ENCODE data around the gene MATN4. TPM values are rescaled to one million over a fixed set of nuclear protein-coding genes. Genes with fewer than 3 reads are reported as not detected.

The MATN4 gene
- total RNA-seq, 2 donors from 2014 or later = 0.20 to 0.46 TPM

DNA sequence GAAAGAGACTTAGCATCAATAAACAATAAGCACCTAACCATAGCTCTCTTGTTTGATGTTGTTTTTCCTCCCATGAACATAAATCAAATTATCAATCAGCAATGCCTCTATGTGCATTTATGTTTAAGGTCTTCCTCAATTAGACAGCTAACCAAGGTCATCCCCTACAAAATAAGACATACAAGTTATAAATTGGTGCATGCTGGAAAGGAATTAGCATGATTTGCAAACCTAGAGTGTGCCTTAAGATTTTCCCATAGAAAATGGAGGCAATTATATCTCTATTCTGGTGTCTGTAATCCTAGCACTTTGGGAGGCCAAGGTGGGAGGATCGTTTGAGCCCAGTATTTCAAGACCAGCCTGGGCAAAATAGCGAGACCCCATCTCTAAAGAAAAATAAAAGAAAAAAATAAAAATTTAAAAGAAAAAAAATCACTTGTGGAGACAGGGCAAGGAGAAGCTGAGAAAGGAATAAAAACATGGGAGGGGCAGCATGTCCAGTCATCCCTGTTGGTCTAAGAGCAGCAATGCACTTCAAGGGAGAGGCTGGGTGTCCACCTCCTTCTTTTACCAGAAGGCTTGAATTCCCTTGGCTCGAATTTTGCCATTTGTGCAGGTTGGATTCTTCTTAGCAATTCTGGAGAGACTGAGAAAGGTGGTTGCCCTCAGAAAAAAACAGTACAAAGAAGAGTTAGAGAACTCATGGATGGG lies 44.4 kb downstream of the MATN4 start:
- Histone ChIP-seq H3K9ac (ENCODE audit: extremely low read depth, low read length, poor library complexity, severe bottlenecking) (no peak overlapping the region), H3K27ac (ENCODE audit: low read depth, low read length) (no peak overlapping the region), H3K9me3 (ENCODE audit: control insufficient read depth, low read length) (no peaks in the 10 kb centered on the region), H3K4me1 (ENCODE audit: control insufficient read depth, insufficient read depth, low read length) (no peaks in the 10 kb centered on the region), H3K4me3 (ENCODE audit: low read length) (no peak overlapping the region), H3K36me3 (ENCODE audit: control insufficient read depth, insufficient read depth, low read length) (no peaks in the 10 kb centered on the region), H3K27me3 (ENCODE audit: control insufficient read depth, insufficient read depth, low read length, poor library complexity, severe bottlenecking) (no peaks in the 10 kb centered on the region)
- H3K9me3 Mint-ChIP-seq = no peaks in the 10 kb centered on the region
- no peaks in the 10 kb centered on the region for H3K36me3 Mint-ChIP-seq (ENCODE audit: low read depth)
- no peak for DNase-seq
- TF ChIP-seq, protein P1, sequence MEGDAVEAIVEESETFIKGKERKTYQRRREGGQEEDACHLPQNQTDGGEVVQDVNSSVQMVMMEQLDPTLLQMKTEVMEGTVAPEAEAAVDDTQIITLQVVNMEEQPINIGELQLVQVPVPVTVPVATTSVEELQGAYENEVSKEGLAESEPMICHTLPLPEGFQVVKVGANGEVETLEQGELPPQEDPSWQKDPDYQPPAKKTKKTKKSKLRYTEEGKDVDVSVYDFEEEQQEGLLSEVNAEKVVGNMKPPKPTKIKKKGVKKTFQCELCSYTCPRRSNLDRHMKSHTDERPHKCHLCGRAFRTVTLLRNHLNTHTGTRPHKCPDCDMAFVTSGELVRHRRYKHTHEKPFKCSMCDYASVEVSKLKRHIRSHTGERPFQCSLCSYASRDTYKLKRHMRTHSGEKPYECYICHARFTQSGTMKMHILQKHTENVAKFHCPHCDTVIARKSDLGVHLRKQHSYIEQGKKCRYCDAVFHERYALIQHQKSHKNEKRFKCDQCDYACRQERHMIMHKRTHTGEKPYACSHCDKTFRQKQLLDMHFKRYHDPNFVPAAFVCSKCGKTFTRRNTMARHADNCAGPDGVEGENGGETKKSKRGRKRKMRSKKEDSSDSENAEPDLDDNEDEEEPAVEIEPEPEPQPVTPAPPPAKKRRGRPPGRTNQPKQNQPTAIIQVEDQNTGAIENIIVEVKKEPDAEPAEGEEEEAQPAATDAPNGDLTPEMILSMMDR (conservative IDR thresholded peaks at IDR 0.05) = no peak
- H3K27me3 Mint-ChIP-seq (ENCODE audit: insufficient read depth) = peaks cover 5% of the 10 kb centered on the region
- no peak overlapping the region for H3K4me3 Mint-ChIP-seq
- H3K27ac Mint-ChIP-seq = no peak overlapping the region
- peaks cover 3% of the 10 kb centered on the region for H3K4me1 Mint-ChIP-seq
- WGBS, 2 experiments (ENCODE audit: insufficient coverage in 1 of 2, insufficient read length in 1 of 2) = 90 to 100% methylated on average over 1 to 2 of the region's 3 CpGs

- Mint-ChIP-seq H3K9me3 (no peaks in the 10 kb centered on the region), H3K4me3 (no peak overlapping the region), H3K27me3 (ENCODE audit: insufficient read depth) (peaks cover 3% of the 10 kb centered on the region), H3K36me3 (ENCODE audit: low read depth) (no peaks in the 10 kb centered on the region), H3K4me1 (peaks cover 4% of the 10 kb centered on the region), H3K27ac (no peak overlapping the region)
- Histone ChIP-seq H3K9ac (ENCODE audit: extremely low read depth, low read length, poor library complexity, severe bottlenecking) (no peak overlapping the region), H3K27me3 (ENCODE audit: control insufficient read depth, insufficient read depth, low read length, poor library complexity, severe bottlenecking) (no peaks in the 10 kb centered on the region), H3K4me1 (ENCODE audit: control insufficient read depth, insufficient read depth, low read length) (no peaks in the 10 kb centered on the region), H3K4me3 (ENCODE audit: low read length) (no peak overlapping the region), H3K27ac (ENCODE audit: low read depth, low read length) (no peak overlapping the region), H3K36me3 (ENCODE audit: control insufficient read depth, insufficient read depth, low read length) (no peaks in the 10 kb centered on the region), H3K9me3 (ENCODE audit: control insufficient read depth, low read length) (no peaks in the 10 kb centered on the region)
- TF ChIP-seq, protein P1 (conservative IDR thresholded peaks at IDR 0.05) = no peak
- DNase-seq = no peak
- WGBS, 2 experiments (ENCODE audit: insufficient coverage in 1 of 2, insufficient read length in 1 of 2) = 39 to 58% methylated on average over 2 of the region's 2 CpGs
Observed at GRCh38 chr20:45258664-45259063, 49.4 kb downstream of the MATN4 start.

DNA sequence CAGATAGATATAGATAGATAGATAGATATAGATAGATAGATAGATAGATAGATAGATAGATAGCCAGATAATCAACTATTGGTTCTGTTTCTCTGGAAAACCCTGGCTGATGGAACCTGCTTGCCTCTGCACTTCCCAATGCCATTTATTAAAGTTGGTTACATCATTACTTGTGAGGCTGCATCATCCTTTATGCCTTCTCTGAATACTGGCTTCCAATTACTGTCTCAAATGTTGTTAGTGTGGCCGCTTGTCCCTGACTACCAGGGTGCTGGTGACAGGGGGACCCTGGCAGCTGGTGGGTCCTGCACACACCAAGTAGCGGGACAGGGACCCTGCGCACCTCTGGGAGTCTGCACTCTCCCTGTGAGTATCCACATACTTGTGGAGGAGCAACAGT lies 49.8 kb downstream of the MATN4 start:
- Mint-ChIP-seq H3K4me3 (no peak overlapping the region), H3K27ac (no peak overlapping the region), H3K4me1 (peaks cover 4% of the 10 kb centered on the region), H3K27me3 (ENCODE audit: insufficient read depth) (peaks cover 6% of the 10 kb centered on the region), H3K9me3 (no peaks in the 10 kb centered on the region), H3K36me3 (ENCODE audit: low read depth) (no peaks in the 10 kb centered on the region)
- Histone ChIP-seq H3K4me3 (ENCODE audit: low read length) (no peak overlapping the region), H3K9me3 (ENCODE audit: control insufficient read depth, low read length) (no peaks in the 10 kb centered on the region), H3K27me3 (ENCODE audit: control insufficient read depth, insufficient read depth, low read length, poor library complexity, severe bottlenecking) (no peaks in the 10 kb centered on the region), H3K36me3 (ENCODE audit: control insufficient read depth, insufficient read depth, low read length) (no peaks in the 10 kb centered on the region), H3K4me1 (ENCODE audit: control insufficient read depth, insufficient read depth, low read length) (no peaks in the 10 kb centered on the region), H3K27ac (ENCODE audit: low read depth, low read length) (no peak overlapping the region), H3K9ac (ENCODE audit: extremely low read depth, low read length, poor library complexity, severe bottlenecking) (no peak overlapping the region)
- no peak for DNase-seq
- 93% methylated on average over 3 of the region's 3 CpGs; no CpG with 5 or more reads in 1 of the 2 experiments for WGBS, 2 experiments (ENCODE audit: insufficient coverage in 1 of 2, insufficient read length in 1 of 2)
- TF ChIP-seq, protein P1 (conservative IDR thresholded peaks at IDR 0.05) = no peak

Data from endodermal cell (in vitro differentiated cells).